HEK293 (cell line): ENCODE data around the gene MC1R.
A peak's percentile ranks its signal among the peaks of the same experiment; 100 is the strongest.

Experiments used
- CTCF ChIA-PET: fragments of 350-600 bp; formaldehyde crosslinking; extraction: SDS; loops from one replicate; lab custom pipeline; 2021; ENCODE audit warnings: antibody characterized with exemption; lab: Yijun Ruan, JAX
- POLR2A ChIA-PET: fragments of 300-600 bp; formaldehyde crosslinking; extraction: SDS; loops from one replicate; lab custom pipeline; 2020; ENCODE audit warnings: antibody characterized with exemption, inconsistent platforms; lab: Yijun Ruan, JAX
- H3K27ac ChIP-seq: fragments of 200-500 bp; sonication (Bioruptor generic); 2 replicates; pipeline ENCODE4 v1.5.1; 2014; ENCODE audit warnings: low read depth, low read length, control low read depth, inconsistent platforms; ENCODE audit errors: extremely low read depth
- H3K36me3 ChIP-seq, 2 experiments: fragments of 200-500 bp in 1 of 2; sonication (Bioruptor generic) in 1 of 2; 1 replicate in 1 of 2; 2 replicates in 1 of 2; pipeline ENCODE4 v1.5.1; 2014 to 2017; ENCODE audit warnings: inconsistent platforms in 2 of 2, low read length in 2 of 2; ENCODE audit not compliant: control insufficient read depth in 2 of 2, insufficient read depth in 1 of 2
- H3K4me1 ChIP-seq: fragments of 200-500 bp; sonication (Bioruptor generic); 2 replicates; pipeline ENCODE4 v1.5.1; 2014; ENCODE audit warnings: mild to moderate bottlenecking, low read length, inconsistent platforms; ENCODE audit not compliant: control insufficient read depth, insufficient read depth
- H3K4me3 ChIP-seq: 2 replicates; pipeline ENCODE4 v1.5.1; 2011; ENCODE audit warnings: low read depth, mild to moderate bottlenecking, control low read depth, low read length, moderate library complexity
- H3K9me3 ChIP-seq: fragments of 200-500 bp; sonication (Bioruptor generic); 2 replicates; pipeline ENCODE4 v1.5.1; 2014; ENCODE audit warnings: low read depth, low read length, inconsistent platforms; ENCODE audit not compliant: control insufficient read depth, insufficient read depth
- CTCF ChIP-seq: fragments of 450-650 bp; formaldehyde crosslinking; IDR thresholded peaks from 2 replicates; pipeline ENCODE4 v1.5.1; 2016; ENCODE audit warnings: missing biosample characterization, missing genetic modification characterization
- EGR2 ChIP-seq: fragments of 450-650 bp; formaldehyde crosslinking; IDR thresholded peaks from 2 replicates; pipeline ENCODE4 v1.5.1; 2016; ENCODE audit warnings: low read depth, missing biosample characterization, missing genetic modification characterization
- ELK4 ChIP-seq: IDR thresholded peaks from 2 replicates; pipeline ENCODE4 v1.6.1; 2011; ENCODE audit warnings: mild to moderate bottlenecking, low read depth, low read length, borderline replicate concordance
- GLIS1 ChIP-seq: fragments of 450-650 bp; formaldehyde crosslinking; IDR thresholded peaks from 2 replicates; pipeline ENCODE4 v1.5.1; 2016; ENCODE audit warnings: missing biosample characterization, missing genetic modification characterization
- HOXA7 ChIP-seq: sonication (generic); formaldehyde crosslinking; IDR thresholded peaks from 2 replicates; pipeline ENCODE4 v1.8.1; 2022; ENCODE audit warnings: missing genetic modification reagents, borderline replicate concordance
- KLF1 ChIP-seq: fragments of 450-650 bp; formaldehyde crosslinking; IDR thresholded peaks from 2 replicates; pipeline ENCODE4 v1.5.1; 2016; ENCODE audit warnings: missing biosample characterization, missing genetic modification characterization
- KLF16 ChIP-seq: fragments of 450-650 bp; formaldehyde crosslinking; IDR thresholded peaks from 2 replicates; pipeline ENCODE4 v1.5.1; 2017; ENCODE audit warnings: missing biosample characterization, missing genetic modification characterization
- KLF17 ChIP-seq: fragments of 450-650 bp; formaldehyde crosslinking; IDR thresholded peaks from 2 replicates; pipeline ENCODE4 v1.5.1; 2016; ENCODE audit warnings: missing biosample characterization, missing genetic modification characterization
- KLF8 ChIP-seq: fragments of 450-650 bp; formaldehyde crosslinking; IDR thresholded peaks from 2 replicates; pipeline ENCODE4 v1.5.1; 2016; ENCODE audit warnings: missing biosample characterization, missing genetic modification characterization
- KLF9 ChIP-seq: fragments of 450-650 bp; formaldehyde crosslinking; IDR thresholded peaks from 2 replicates; pipeline ENCODE4 v1.5.1; 2016; ENCODE audit warnings: missing biosample characterization, missing genetic modification characterization, low read depth
- PATZ1 ChIP-seq: fragments of 450-650 bp; formaldehyde crosslinking; IDR thresholded peaks from 2 replicates; pipeline ENCODE4 v1.5.1; 2016; ENCODE audit warnings: missing biosample characterization, missing genetic modification characterization
- SALL2 ChIP-seq: fragments of 450-650 bp; formaldehyde crosslinking; IDR thresholded peaks from 2 replicates; pipeline ENCODE4 v1.5.0; 2017; ENCODE audit warnings: missing biosample characterization, mild to moderate bottlenecking, missing genetic modification characterization, borderline replicate concordance
- SP2 ChIP-seq: fragments of 450-650 bp; formaldehyde crosslinking; IDR thresholded peaks from 2 replicates; pipeline ENCODE4 v1.5.1; 2016; ENCODE audit warnings: missing biosample characterization, missing genetic modification characterization
- SP3 ChIP-seq: fragments of 450-650 bp; formaldehyde crosslinking; IDR thresholded peaks from 2 replicates; pipeline ENCODE4 v1.5.1; 2016; ENCODE audit warnings: missing biosample characterization, missing genetic modification characterization
- ZBTB1 ChIP-seq: fragments of 450-650 bp; formaldehyde crosslinking; IDR thresholded peaks from 2 replicates; pipeline ENCODE4 v1.5.1; 2016; ENCODE audit warnings: missing biosample characterization, missing genetic modification characterization
- ZBTB17 ChIP-seq: fragments of 450-650 bp; formaldehyde crosslinking; IDR thresholded peaks from 2 replicates; pipeline ENCODE4 v1.5.1; 2016; ENCODE audit warnings: missing biosample characterization, missing genetic modification characterization
- ZFHX2 ChIP-seq: fragments of 450-650 bp; formaldehyde crosslinking; conservative IDR thresholded peaks from 2 replicates; pipeline ENCODE4 v1.5.1; 2016; ENCODE audit warnings: missing biosample characterization, missing genetic modification characterization
- ZIC2 ChIP-seq: fragments of 450-650 bp; formaldehyde crosslinking; IDR thresholded peaks from 2 replicates; pipeline ENCODE4 v1.5.1; 2016; ENCODE audit warnings: missing biosample characterization, missing genetic modification characterization
- ZNF132 ChIP-seq: fragments of 450-650 bp; formaldehyde crosslinking; IDR thresholded peaks from 2 replicates; pipeline ENCODE4 v1.5.1; 2017; ENCODE audit warnings: missing biosample characterization, missing genetic modification characterization, borderline replicate concordance
- ZNF155 ChIP-seq: fragments of 450-650 bp; formaldehyde crosslinking; IDR thresholded peaks from 2 replicates; pipeline ENCODE4 v1.5.1; 2016; ENCODE audit warnings: missing biosample characterization, missing genetic modification characterization
- ZNF19 ChIP-seq: fragments of 450-650 bp; formaldehyde crosslinking; IDR thresholded peaks from 2 replicates; pipeline ENCODE4; 2016; ENCODE audit warnings: missing biosample characterization, missing genetic modification characterization, low read depth
- ZNF2 ChIP-seq: fragments of 450-650 bp; formaldehyde crosslinking; IDR thresholded peaks from 2 replicates; pipeline ENCODE4 v1.5.1; 2016; ENCODE audit warnings: missing biosample characterization, missing genetic modification characterization
- ZNF23 ChIP-seq: fragments of 450-650 bp; formaldehyde crosslinking; IDR thresholded peaks from 2 replicates; pipeline ENCODE4 v1.5.1; 2016; ENCODE audit warnings: missing biosample characterization, missing genetic modification characterization, borderline replicate concordance
- ZNF266 ChIP-seq: fragments of 450-650 bp; formaldehyde crosslinking; IDR thresholded peaks from 2 replicates; pipeline ENCODE4 v1.5.1; 2016; ENCODE audit warnings: missing biosample characterization, missing genetic modification characterization, low read depth
- ZNF335 ChIP-seq: fragments of 450-650 bp; formaldehyde crosslinking; conservative IDR thresholded peaks from 2 replicates; pipeline ENCODE4 v1.5.1; 2016; ENCODE audit warnings: missing biosample characterization, missing genetic modification characterization
- ZNF37A ChIP-seq: fragments of 450-650 bp; IDR thresholded peaks from 2 replicates; pipeline ENCODE4 v1.5.1; 2018; ENCODE audit warnings: missing biosample characterization, missing genetic modification characterization
- ZNF394 ChIP-seq: fragments of 450-650 bp; formaldehyde crosslinking; IDR thresholded peaks from 2 replicates; pipeline ENCODE4 v1.5.1; 2016; ENCODE audit warnings: missing biosample characterization, missing genetic modification characterization, mild to moderate bottlenecking, moderate library complexity, borderline replicate concordance
- ZNF473 ChIP-seq: fragments of 450-650 bp; formaldehyde crosslinking; IDR thresholded peaks from 2 replicates; pipeline ENCODE4 v1.5.1; 2017; ENCODE audit warnings: missing biosample characterization, missing genetic modification characterization
- ZNF514 ChIP-seq: fragments of 450-650 bp; formaldehyde crosslinking; IDR thresholded peaks from 2 replicates; pipeline ENCODE4 v1.5.1; 2016; ENCODE audit warnings: missing biosample characterization, missing genetic modification characterization
- ZNF555 ChIP-seq: fragments of 450-650 bp; formaldehyde crosslinking; conservative IDR thresholded peaks from 2 replicates; pipeline ENCODE4 v1.5.1; 2017; ENCODE audit warnings: missing biosample characterization, mild to moderate bottlenecking, missing genetic modification characterization, inconsistent platforms
- ZNF660 ChIP-seq: fragments of 450-650 bp; IDR thresholded peaks from 2 replicates; pipeline ENCODE4 v1.5.1; 2018; ENCODE audit warnings: missing biosample characterization, mild to moderate bottlenecking, missing genetic modification characterization
- ZNF701 ChIP-seq: fragments of 450-650 bp; formaldehyde crosslinking; IDR thresholded peaks from 2 replicates; pipeline ENCODE4 v1.5.1; 2016; ENCODE audit warnings: missing biosample characterization, missing genetic modification characterization
- ZSCAN16 ChIP-seq: fragments of 450-650 bp; formaldehyde crosslinking; IDR thresholded peaks from 2 replicates; pipeline ENCODE4 v1.5.1; 2016; ENCODE audit warnings: missing biosample characterization, missing genetic modification characterization

Gene MC1R

GRCh38 chr16:89918453-89919347, at the start of gene MC1R:
Gene MC1R, plus strand, starts transcription at chr16:89918862. Its CDS starts 397 bp downstream, at chr16:89919259.
- peak within 1 kb of the TSS; percentile 56; the same call in 1 of the 2 replicates for H3K27ac ChIP-seq
- no peaks in the 10 kb centered on the region for H3K36me3 ChIP-seq
- ChIA-PET CTCF (interaction anchor here (0.6 to 1.7 kb wide), 5 partner anchors 8 to 1800 kb away, joined by 3 to 8 read pairs (median 4); no protein-coding TSS in a partner anchor), POLR2A (interaction anchor here (0.7 to 2.2 kb wide), 3 partner anchors 30 to 102 kb away, joined by 3 to 7 read pairs (median 3); partner anchors contain the start of gene TCF25)
- H3K9me3 ChIP-seq: no peaks in the 10 kb centered on the region
- peak within 1 kb of the TSS; percentile 26 for H3K4me3 ChIP-seq
- peaks cover 25% of the 10 kb centered on the region for H3K4me1 ChIP-seq
- no peak for TF ChIP-seq ZNF37A (tag by site-specific recombination)
- peak; percentile 54 for TF ChIP-seq ZFHX2 (tag by site-specific recombination)
- TF ChIP-seq HOXA7: no peak
- no peak for TF ChIP-seq KLF17
- TF ChIP-seq ZNF132 (tag by site-specific recombination): no peak
- TF ChIP-seq KLF1 (tag by site-specific recombination): peak; percentile 44
- no peak for TF ChIP-seq ZNF2 (tag by site-specific recombination)
- peak; percentile 55 for TF ChIP-seq EGR2 (tag by site-specific recombination)
- TF ChIP-seq ZNF335: peak; percentile 82
- TF ChIP-seq ZNF19 (tag by site-specific recombination): no peak
- peak; percentile 10; the same call in 1 of the 2 replicates for TF ChIP-seq KLF8
- 0 out of 2 replicates have a peak, but pooled peaks have one; percentile 12 for TF ChIP-seq ZNF660 (tag by site-specific recombination)
- TF ChIP-seq ZNF23: no peak
- TF ChIP-seq KLF9 (tag by site-specific recombination): peak; percentile 82
- TF ChIP-seq SP3 (tag by site-specific recombination): peak; percentile 68
- no peak for TF ChIP-seq ZNF155 (tag by site-specific recombination)
- TF ChIP-seq SALL2 (tag by site-specific recombination): no peak
- TF ChIP-seq ZNF394 (tag by site-specific recombination): no peak
- TF ChIP-seq ZNF555 (tag by site-specific recombination): no peak
- no peak for TF ChIP-seq ZSCAN16 (tag by site-specific recombination)
- no peak for TF ChIP-seq ZNF701 (tag by site-specific recombination)
- TF ChIP-seq CTCF (tag by site-specific recombination): peak; percentile 86
- TF ChIP-seq ZNF473 (tag by site-specific recombination): no peak
- TF ChIP-seq SP2 (tag by site-specific recombination): peak; percentile 20; the same call in 1 of the 2 replicates
- TF ChIP-seq ZIC2 (tag by site-specific recombination): peak; percentile 6; the same call in 1 of the 2 replicates
- TF ChIP-seq GLIS1: peak; percentile 71
- TF ChIP-seq ZNF266 (tag by site-specific recombination): no peak
- peak; percentile 74; the same call in 1 of the 2 replicates for TF ChIP-seq KLF16 (tag by site-specific recombination)
- peak; percentile 2; the same call in 1 of the 2 replicates for TF ChIP-seq PATZ1
- no peak for TF ChIP-seq ZBTB1
- 0 out of 2 replicates have a peak, but pooled peaks have one; percentile 25 for TF ChIP-seq ZBTB17 (tag by site-specific recombination)
- TF ChIP-seq ZNF514 (tag by site-specific recombination): no peak
- no peak for TF ChIP-seq ELK4
